ENCODE results near the gene B3GNT7.

GRCh38 chr2:231421051-231421580 is 25.6 kb downstream of the B3GNT7 start:
- TF ChIP-seq, protein P1, sequence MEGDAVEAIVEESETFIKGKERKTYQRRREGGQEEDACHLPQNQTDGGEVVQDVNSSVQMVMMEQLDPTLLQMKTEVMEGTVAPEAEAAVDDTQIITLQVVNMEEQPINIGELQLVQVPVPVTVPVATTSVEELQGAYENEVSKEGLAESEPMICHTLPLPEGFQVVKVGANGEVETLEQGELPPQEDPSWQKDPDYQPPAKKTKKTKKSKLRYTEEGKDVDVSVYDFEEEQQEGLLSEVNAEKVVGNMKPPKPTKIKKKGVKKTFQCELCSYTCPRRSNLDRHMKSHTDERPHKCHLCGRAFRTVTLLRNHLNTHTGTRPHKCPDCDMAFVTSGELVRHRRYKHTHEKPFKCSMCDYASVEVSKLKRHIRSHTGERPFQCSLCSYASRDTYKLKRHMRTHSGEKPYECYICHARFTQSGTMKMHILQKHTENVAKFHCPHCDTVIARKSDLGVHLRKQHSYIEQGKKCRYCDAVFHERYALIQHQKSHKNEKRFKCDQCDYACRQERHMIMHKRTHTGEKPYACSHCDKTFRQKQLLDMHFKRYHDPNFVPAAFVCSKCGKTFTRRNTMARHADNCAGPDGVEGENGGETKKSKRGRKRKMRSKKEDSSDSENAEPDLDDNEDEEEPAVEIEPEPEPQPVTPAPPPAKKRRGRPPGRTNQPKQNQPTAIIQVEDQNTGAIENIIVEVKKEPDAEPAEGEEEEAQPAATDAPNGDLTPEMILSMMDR (IDR thresholded peaks at IDR 0.05) = no peak
- TF ChIP-seq POLR2AphosphoS5 (IDR thresholded peaks at IDR 0.05; ENCODE audit: low read depth, low read length) (no peak), REST (IDR thresholded peaks at IDR 0.05; ENCODE audit: insufficient read depth in 1 of 2, low read depth in 2 of 2, low read length in 1 of 2) (no peak), TCF7L2 (IDR thresholded peaks at IDR 0.05; ENCODE audit: low read depth, low read length) (no peak), SIN3A (IDR thresholded peaks at IDR 0.05; ENCODE audit: borderline replicate concordance, insufficient read depth, low read depth, low read length) (no peak)

Data from Panc1 (cell line).